Measurements from ENCODE around the gene RPP30.

Gene RPP30

DNA sequence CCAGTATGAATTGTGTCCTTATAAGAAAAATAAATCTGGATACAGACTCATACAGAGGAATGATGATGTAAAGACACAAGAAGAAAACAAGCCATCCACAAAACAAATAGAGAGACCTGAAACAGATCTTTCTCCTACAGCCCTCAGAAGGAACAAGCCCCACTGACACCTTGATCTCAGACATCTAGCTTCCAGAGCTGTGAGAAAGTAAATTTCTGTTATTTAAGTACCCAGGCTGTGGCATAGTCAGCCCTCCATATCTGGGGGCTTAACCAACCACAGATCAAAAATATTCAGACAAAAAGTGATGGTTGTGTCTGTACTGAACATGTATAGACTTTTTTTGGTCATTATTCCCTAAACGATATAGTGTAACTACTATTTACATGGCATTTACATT is 73.0 kb downstream of the RPP30 start:
- CTCF ChIA-PET = interaction anchor here (0.6 kb wide), 1 partner anchor 292 kb away, joined by 3 read pairs; no protein-coding TSS in a partner anchor
- POLR2A ChIA-PET (ENCODE audit: low non-redundant PET) = no interaction called here
- TF ChIP-seq, protein P1, sequence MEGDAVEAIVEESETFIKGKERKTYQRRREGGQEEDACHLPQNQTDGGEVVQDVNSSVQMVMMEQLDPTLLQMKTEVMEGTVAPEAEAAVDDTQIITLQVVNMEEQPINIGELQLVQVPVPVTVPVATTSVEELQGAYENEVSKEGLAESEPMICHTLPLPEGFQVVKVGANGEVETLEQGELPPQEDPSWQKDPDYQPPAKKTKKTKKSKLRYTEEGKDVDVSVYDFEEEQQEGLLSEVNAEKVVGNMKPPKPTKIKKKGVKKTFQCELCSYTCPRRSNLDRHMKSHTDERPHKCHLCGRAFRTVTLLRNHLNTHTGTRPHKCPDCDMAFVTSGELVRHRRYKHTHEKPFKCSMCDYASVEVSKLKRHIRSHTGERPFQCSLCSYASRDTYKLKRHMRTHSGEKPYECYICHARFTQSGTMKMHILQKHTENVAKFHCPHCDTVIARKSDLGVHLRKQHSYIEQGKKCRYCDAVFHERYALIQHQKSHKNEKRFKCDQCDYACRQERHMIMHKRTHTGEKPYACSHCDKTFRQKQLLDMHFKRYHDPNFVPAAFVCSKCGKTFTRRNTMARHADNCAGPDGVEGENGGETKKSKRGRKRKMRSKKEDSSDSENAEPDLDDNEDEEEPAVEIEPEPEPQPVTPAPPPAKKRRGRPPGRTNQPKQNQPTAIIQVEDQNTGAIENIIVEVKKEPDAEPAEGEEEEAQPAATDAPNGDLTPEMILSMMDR (conservative IDR thresholded peaks at IDR 0.05; ENCODE audit: low read depth) = no peak
- no peak overlapping the region for H3K27ac ChIP-seq
- DNase-seq (ENCODE audit: low spot score) = no peak

DNA sequence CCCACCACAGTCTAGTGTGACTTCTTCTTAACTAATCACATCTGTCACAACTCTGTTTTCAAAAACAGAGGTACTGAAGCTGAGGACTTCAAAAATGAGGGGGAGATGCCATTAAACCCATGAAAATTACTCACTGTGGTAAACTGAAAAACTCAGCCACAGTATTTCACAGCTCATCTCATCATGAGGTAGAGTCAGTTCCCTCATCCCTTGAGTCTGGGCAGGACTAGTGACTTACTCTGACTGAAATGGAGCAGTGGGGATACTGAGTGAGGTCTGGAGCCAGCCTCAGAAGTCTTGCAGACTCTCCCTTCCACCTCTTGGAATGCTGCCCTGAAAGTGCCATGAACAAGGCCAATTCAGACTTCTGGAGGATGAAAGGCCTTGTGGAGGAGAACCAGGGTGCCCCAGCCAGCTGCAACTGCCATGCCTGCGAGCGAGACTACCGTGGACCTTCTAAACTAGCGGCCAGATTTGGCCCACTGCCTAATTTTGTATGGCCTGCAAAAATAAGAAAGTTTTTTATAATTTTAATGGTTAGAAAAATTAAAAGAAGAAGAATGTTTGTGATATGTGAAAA is 73.8 kb downstream of the RPP30 start:
- DNase-seq (ENCODE audit: low spot score) = no peak
- no peak overlapping the region for H3K27ac ChIP-seq
- CTCF ChIA-PET = no interaction called here
- TF ChIP-seq, protein P1 (conservative IDR thresholded peaks at IDR 0.05; ENCODE audit: low read depth) = no peak
- POLR2A ChIA-PET (ENCODE audit: low non-redundant PET) = no interaction called here

DNA sequence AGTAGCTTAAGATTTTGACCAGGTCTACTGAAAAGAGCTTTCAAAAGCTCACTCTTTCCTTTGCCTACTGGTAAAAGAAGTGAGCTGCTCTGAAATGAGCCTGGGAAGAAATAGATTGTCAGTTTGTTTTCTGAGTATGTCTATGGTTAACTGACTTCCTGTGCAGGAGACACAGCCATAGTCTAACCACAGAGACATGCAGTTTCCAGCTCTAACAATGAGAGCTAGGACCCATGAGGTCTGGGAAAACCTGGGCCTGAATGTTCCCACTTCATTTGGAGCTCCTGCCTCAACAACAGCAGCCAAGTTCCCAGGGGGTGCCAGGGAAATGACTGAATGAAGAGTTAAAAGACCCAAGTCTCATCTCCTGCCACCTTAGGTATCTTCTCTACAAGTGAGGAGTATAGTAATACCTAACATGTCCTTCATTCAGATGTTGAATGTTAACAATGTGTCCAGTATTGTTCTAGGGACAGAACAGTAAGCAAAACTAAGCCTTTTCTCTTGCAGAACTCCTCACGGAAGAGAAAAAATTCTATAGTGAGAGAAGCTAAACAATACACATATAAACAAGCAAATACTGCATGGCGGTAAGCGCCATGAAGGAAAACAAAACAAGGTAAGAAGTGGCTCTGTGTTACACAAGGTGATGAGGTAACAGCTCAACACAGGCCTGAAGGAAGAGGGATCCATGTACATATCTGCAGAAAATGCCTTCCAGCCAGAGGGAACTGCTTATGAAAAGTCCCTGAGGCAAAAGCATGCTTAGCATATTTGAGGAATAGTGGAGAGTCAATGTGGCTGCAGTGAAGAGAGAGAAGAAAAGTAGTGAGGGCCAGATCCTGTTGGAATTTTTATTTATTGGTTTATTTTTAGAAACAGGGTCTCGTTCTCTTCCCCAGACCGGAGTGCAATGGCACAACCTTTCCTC is 75.5 kb downstream of the RPP30 start:
- CTCF ChIA-PET = interaction anchor here (0.8 kb wide), 1 partner anchor 36 kb away, joined by 3 read pairs; no protein-coding TSS in a partner anchor

More for the DNA sequence above, 75.5 kb downstream of the RPP30 start:
- H3K27ac ChIP-seq = no peak overlapping the region
- TF ChIP-seq, protein P1 (conservative IDR thresholded peaks at IDR 0.05; ENCODE audit: low read depth) = no peak
- no peak for DNase-seq (ENCODE audit: low spot score)
- POLR2A ChIA-PET (ENCODE audit: low non-redundant PET) = no interaction called here
